ENCODE measurements around the gene ZDHHC7.

ZDHHC7 gene

DNA sequence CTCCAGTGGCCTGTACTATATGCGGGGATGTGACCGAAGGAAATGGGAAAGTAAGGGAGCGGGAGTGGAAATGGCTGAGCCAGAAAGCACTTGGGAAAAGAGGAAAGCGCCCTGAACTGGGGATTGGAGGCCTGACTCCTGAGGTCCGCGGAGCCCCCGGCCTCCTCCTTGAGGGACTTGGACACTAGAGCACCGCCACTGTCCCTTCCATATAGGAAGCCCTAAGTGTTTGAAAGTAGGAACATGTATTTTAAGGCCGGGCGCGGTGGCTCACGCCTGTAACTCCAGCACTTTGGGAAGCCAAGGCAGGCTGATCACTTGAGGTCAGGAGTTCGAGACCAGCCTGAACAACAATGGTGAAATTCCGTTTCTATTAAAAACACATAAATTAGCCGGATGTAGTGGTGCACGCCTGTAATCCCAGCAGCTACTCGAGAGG lies 530 bp upstream of the ZDHHC7 start:
- no peak for DNase-seq (ENCODE audit: low spot score)
- TF ChIP-seq CTCF (IDR thresholded peaks at IDR 0.05; ENCODE audit: extremely low read depth, insufficient read depth, missing control alignments) = no peak
- in situ Hi-C loops (cut with MboI; ENCODE audit: low pct_unique_long_range_greater_than_20kb, low sequenced_read_pairs, unreplicated experiment) = no loop called here

GRCh38 chr16:85010446-85010930 lies 847 bp downstream of the ZDHHC7 start:
- no peak for DNase-seq (ENCODE audit: low spot score)
- no peak for TF ChIP-seq CTCF (IDR thresholded peaks at IDR 0.05; ENCODE audit: extremely low read depth, insufficient read depth, missing control alignments)
- in situ Hi-C loops (cut with MboI; ENCODE audit: low pct_unique_long_range_greater_than_20kb, low sequenced_read_pairs, unreplicated experiment) = no loop called here

- no peak for DNase-seq (ENCODE audit: low spot score)
- in situ Hi-C loops (cut with MboI; ENCODE audit: low pct_unique_long_range_greater_than_20kb, low sequenced_read_pairs, unreplicated experiment) = no loop called here
- TF ChIP-seq CTCF (IDR thresholded peaks at IDR 0.05; ENCODE audit: extremely low read depth, insufficient read depth, missing control alignments) = no peak
Measured at GRCh38 chr16:85008271-85008670, 3.1 kb downstream of the ZDHHC7 start.

DNA sequence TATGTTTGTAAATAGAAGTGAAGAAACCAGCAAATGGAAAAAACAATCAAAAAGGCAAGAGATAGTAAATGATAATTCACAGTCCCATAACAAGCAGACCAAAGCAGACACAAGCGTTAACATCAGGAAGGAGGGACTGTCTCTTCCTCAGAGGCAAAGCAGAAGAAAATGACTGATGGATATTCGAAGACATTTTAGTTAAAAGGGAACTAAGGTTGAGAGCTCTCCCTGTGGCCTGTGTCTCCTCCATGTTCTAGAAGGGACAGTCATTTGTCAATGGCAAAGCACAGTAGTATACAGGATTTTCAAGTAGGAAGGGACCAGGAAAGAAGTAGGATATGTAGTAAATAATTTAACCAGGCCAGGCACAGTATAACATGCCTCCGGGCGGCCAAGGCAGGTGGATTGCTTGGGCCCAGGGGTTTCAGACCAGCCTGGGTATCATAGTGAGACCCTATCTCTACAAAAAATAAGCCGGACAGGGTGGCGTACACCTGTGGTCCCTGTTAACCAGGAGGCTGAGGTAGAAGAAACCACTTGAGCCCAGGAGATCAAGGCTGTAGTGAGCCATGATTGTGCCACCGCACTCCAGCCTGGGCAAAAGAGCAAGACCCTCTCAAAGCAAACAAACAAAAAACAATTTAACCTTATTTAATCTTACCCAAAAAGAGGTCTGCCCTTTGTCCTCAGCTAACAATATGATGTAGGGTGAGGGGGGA lies 3.7 kb downstream of the ZDHHC7 start:
- no peak for TF ChIP-seq CTCF (IDR thresholded peaks at IDR 0.05; ENCODE audit: extremely low read depth, insufficient read depth, missing control alignments)
- DNase-seq (ENCODE audit: low spot score) = no peak
- in situ Hi-C loops (cut with MboI; ENCODE audit: low pct_unique_long_range_greater_than_20kb, low sequenced_read_pairs, unreplicated experiment) = no loop called here

DNA sequence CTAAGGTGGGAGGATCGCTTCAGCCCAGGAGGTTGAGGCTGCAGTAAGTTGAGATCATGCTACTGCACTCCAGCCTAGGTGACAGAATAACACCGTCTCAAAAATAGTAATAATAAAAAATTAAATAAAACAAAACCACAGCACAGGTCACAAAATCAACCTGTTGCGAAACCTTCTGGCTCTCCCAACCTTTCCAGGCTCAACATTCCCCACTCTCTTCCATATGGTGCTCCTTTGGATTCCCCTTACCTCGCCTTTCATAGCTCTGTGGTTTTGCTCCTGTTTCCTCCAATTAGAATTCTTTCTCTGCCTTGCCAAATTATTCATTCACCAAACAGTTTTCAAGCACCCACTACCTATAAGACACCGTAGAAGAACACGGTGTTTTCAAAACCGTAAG lies 4.7 kb downstream of the ZDHHC7 start:
- in situ Hi-C loops (cut with MboI; ENCODE audit: low pct_unique_long_range_greater_than_20kb, low sequenced_read_pairs, unreplicated experiment) = no loop called here
- no peak for TF ChIP-seq CTCF (IDR thresholded peaks at IDR 0.05; ENCODE audit: extremely low read depth, insufficient read depth, missing control alignments)
- DNase-seq (ENCODE audit: low spot score) = no peak

- no peak for DNase-seq (ENCODE audit: low spot score)
- in situ Hi-C loops (cut with MboI; ENCODE audit: low pct_unique_long_range_greater_than_20kb, low sequenced_read_pairs, unreplicated experiment) = no loop called here
Measured at GRCh38 chr16:85005285-85006069, 5.9 kb downstream of the ZDHHC7 start.

More at GRCh38 chr16:85005285-85006069, 5.9 kb downstream of the ZDHHC7 start:
- TF ChIP-seq CTCF (IDR thresholded peaks at IDR 0.05; ENCODE audit: extremely low read depth, insufficient read depth, missing control alignments) = no peak

Data from GM13977 (cell line).